ENCODE measurements around the gene ACOT7.

- TF ChIP-seq CTCF (IDR thresholded peaks at IDR 0.05) = no peak
- TF ChIP-seq REST (IDR thresholded peaks at IDR 0.05; ENCODE audit: insufficient read depth in 1 of 2, low read depth in 2 of 2, low read length in 1 of 2) = no peak
- TF ChIP-seq POLR2AphosphoS5 (IDR thresholded peaks at IDR 0.05; ENCODE audit: low read depth, low read length) = no peak
Observed at GRCh38 chr1:6299557-6300165, 93.9 kb downstream of the ACOT7 start.

Measured in Panc1 (cell line).